Measurements from ENCODE around the gene NMRAL1. TPM values are rescaled to one million over a fixed set of nuclear protein-coding genes. Genes with fewer than 3 reads are reported as not detected.

Gene NMRAL1
- total RNA-seq, 6 donors from 2014 or later, result 34.4 to 80.7 (median 43.3) TPM

GRCh38 chr16:4433228-4433627 lies 41.2 kb downstream of the NMRAL1 start:
- 90 to 92% methylated on average over 4 of the region's 4 CpGs for WGBS, 2 donors
- no peak for ATAC-seq (ENCODE audit: low FRiP score in 2 of 2)
- Histone ChIP-seq H3K4me3 (no peak overlapping the region), H3K4me1 (no peaks in the 10 kb centered on the region), H3K9me3 (no peaks in the 10 kb centered on the region), H3K27ac (no peak overlapping the region), H3K36me3 (peaks cover 0 to 59% (median 31%) of the 10 kb centered on the region in 4 donors), H3K27me3 (no peaks in the 10 kb centered on the region)
- no peak for TF ChIP-seq POLR2A (IDR thresholded peaks at IDR 0.05)
- TF ChIP-seq POLR2AphosphoS5 (IDR thresholded peaks at IDR 0.05), result no peak
- TF ChIP-seq EP300 (IDR thresholded peaks at IDR 0.05), result no peak
- TF ChIP-seq CTCF (IDR thresholded peaks at IDR 0.05), result no peak
- DNase-seq, result no peak

GRCh38 chr16:4431023-4431422 lies 43.4 kb downstream of the NMRAL1 start:
- no peaks in the 10 kb centered on the region for H3K27me3 ChIP-seq
- peaks cover 0 to 37% (median 17%) of the 10 kb centered on the region in 4 donors for H3K36me3 ChIP-seq
- no peak overlapping the region for H3K27ac ChIP-seq
- H3K4me1 ChIP-seq, result peaks cover 10 to 18% (median 15%) of the 10 kb centered on the region in 4 donors
- 89% methylated on average over 9 of the region's 9 CpGs for WGBS, 2 donors
- DNase-seq, result no peak
- ATAC-seq (ENCODE audit: low FRiP score in 2 of 2), result no peak
- no peaks in the 10 kb centered on the region for H3K9me3 ChIP-seq
- no peak overlapping the region for H3K4me3 ChIP-seq
- TF ChIP-seq POLR2A (IDR thresholded peaks at IDR 0.05), result no peak
- TF ChIP-seq EP300 (IDR thresholded peaks at IDR 0.05), result no peak
- TF ChIP-seq POLR2AphosphoS5 (IDR thresholded peaks at IDR 0.05), result no peak
- no peak for TF ChIP-seq CTCF (IDR thresholded peaks at IDR 0.05)

GRCh38 chr16:4428500-4428899 lies 45.9 kb downstream of the NMRAL1 start:
- TF ChIP-seq POLR2AphosphoS5 (IDR thresholded peaks at IDR 0.05), result no peak
- no peak for TF ChIP-seq CTCF (IDR thresholded peaks at IDR 0.05)
- no peak for TF ChIP-seq EP300 (IDR thresholded peaks at IDR 0.05)
- TF ChIP-seq POLR2A (IDR thresholded peaks at IDR 0.05), result no peak
- H3K27me3 ChIP-seq, result no peaks in the 10 kb centered on the region
- H3K9me3 ChIP-seq, result no peaks in the 10 kb centered on the region
- no peak overlapping the region for H3K4me3 ChIP-seq
- H3K27ac ChIP-seq, result no peak overlapping the region
- ATAC-seq (ENCODE audit: low FRiP score in 2 of 2) (no peak), DNase-seq (no peak)
- H3K36me3 ChIP-seq, result peaks cover 0 to 20% (median 7%) of the 10 kb centered on the region in 4 donors
- WGBS, 2 donors, result 96 to 97% methylated on average over 7 of the region's 7 CpGs
- peaks cover 15 to 26% (median 20%) of the 10 kb centered on the region in 4 donors for H3K4me1 ChIP-seq

- no peak for ATAC-seq (ENCODE audit: low FRiP score in 2 of 2)
- WGBS, 2 donors, result 94 to 95% methylated on average over 12 of the region's 12 CpGs
- no peak for DNase-seq
- peaks cover 0 to 12% (median 7%) of the 10 kb centered on the region in 4 donors for H3K36me3 ChIP-seq
- no peak overlapping the region for H3K27ac ChIP-seq
- no peak for TF ChIP-seq CTCF (IDR thresholded peaks at IDR 0.05)
- no peak for TF ChIP-seq EP300 (IDR thresholded peaks at IDR 0.05)
- no peak for TF ChIP-seq POLR2A (IDR thresholded peaks at IDR 0.05)
- TF ChIP-seq POLR2AphosphoS5 (IDR thresholded peaks at IDR 0.05), result no peak
- peak overlapping the region in 3 of 4 donors; percentile 70 to 98 (median 87) for H3K4me3 ChIP-seq
- H3K4me1 ChIP-seq, result peaks cover 15 to 26% (median 20%) of the 10 kb centered on the region in 4 donors
- no peaks in the 10 kb centered on the region for H3K9me3 ChIP-seq
- H3K27me3 ChIP-seq, result no peaks in the 10 kb centered on the region
Observed at GRCh38 chr16:4426722-4427372, 47.6 kb downstream of the NMRAL1 start.

All from upper lobe of left lung (tissue), 6 donors.